ENCODE results near the gene PAM.

DNA sequence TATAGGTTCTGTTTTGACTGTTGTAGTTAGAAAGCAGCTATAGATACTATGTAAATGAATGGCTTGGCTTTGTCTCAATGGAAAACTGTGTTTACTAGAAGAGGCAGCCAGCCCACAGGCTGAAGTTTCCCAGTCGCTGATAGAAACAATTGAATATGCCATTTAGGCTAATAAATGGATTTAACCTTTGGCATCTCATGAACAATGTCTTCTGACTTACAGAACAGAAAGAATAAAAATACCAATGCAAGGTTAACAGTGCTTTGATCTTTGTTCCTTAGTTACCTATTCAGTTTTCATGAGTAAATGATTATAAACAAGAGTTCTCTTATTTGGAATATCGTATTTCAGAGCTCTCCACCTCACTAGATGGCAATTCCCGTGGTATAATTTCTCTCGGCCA lies 120.6 kb downstream of the PAM start:
- TF ChIP-seq, protein P1, sequence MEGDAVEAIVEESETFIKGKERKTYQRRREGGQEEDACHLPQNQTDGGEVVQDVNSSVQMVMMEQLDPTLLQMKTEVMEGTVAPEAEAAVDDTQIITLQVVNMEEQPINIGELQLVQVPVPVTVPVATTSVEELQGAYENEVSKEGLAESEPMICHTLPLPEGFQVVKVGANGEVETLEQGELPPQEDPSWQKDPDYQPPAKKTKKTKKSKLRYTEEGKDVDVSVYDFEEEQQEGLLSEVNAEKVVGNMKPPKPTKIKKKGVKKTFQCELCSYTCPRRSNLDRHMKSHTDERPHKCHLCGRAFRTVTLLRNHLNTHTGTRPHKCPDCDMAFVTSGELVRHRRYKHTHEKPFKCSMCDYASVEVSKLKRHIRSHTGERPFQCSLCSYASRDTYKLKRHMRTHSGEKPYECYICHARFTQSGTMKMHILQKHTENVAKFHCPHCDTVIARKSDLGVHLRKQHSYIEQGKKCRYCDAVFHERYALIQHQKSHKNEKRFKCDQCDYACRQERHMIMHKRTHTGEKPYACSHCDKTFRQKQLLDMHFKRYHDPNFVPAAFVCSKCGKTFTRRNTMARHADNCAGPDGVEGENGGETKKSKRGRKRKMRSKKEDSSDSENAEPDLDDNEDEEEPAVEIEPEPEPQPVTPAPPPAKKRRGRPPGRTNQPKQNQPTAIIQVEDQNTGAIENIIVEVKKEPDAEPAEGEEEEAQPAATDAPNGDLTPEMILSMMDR (IDR thresholded peaks at IDR 0.05): no peak
- TF ChIP-seq POLR2AphosphoS5 (IDR thresholded peaks at IDR 0.05; ENCODE audit: low read depth, low read length): no peak
- TF ChIP-seq, protein P2, sequence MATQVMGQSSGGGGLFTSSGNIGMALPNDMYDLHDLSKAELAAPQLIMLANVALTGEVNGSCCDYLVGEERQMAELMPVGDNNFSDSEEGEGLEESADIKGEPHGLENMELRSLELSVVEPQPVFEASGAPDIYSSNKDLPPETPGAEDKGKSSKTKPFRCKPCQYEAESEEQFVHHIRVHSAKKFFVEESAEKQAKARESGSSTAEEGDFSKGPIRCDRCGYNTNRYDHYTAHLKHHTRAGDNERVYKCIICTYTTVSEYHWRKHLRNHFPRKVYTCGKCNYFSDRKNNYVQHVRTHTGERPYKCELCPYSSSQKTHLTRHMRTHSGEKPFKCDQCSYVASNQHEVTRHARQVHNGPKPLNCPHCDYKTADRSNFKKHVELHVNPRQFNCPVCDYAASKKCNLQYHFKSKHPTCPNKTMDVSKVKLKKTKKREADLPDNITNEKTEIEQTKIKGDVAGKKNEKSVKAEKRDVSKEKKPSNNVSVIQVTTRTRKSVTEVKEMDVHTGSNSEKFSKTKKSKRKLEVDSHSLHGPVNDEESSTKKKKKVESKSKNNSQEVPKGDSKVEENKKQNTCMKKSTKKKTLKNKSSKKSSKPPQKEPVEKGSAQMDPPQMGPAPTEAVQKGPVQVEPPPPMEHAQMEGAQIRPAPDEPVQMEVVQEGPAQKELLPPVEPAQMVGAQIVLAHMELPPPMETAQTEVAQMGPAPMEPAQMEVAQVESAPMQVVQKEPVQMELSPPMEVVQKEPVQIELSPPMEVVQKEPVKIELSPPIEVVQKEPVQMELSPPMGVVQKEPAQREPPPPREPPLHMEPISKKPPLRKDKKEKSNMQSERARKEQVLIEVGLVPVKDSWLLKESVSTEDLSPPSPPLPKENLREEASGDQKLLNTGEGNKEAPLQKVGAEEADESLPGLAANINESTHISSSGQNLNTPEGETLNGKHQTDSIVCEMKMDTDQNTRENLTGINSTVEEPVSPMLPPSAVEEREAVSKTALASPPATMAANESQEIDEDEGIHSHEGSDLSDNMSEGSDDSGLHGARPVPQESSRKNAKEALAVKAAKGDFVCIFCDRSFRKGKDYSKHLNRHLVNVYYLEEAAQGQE (IDR thresholded peaks at IDR 0.05; ENCODE audit: insufficient read depth in 1 of 2, low read depth in 2 of 2, low read length in 1 of 2): no peak

Data from Panc1 (cell line).